ENCODE measurements around the gene WDFY3. TPM values are rescaled to one million over a fixed set of nuclear protein-coding genes. Genes with fewer than 3 reads are reported as not detected.

The WDFY3 gene
- total and polyA plus RNA-seq, 12 donors = 4.9 to 68.9 (median 51.1) TPM

GRCh38 chr4:84626673-84627072 is 339.8 kb downstream of the WDFY3 start:
- Histone ChIP-seq H3K4me1 (no peaks in the 10 kb centered on the region), H3K27me3 (no peaks in the 10 kb centered on the region), H3K9me3 (no peaks in the 10 kb centered on the region), H3K27ac (no peak overlapping the region), H3K4me3 (no peak overlapping the region), H3K36me3 (no peaks in the 10 kb centered on the region)
- intact Hi-C loops (cut with DNase I) = no loop called here
- no peak for TF ChIP-seq CTCF (IDR thresholded peaks at IDR 0.05)
- ATAC-seq (no peak), DNase-seq (no peak)
- 92 to 95% methylated on average over 5 of the region's 5 CpGs for WGBS, 2 donors

GRCh38 chr4:84623661-84624060 is 342.8 kb downstream of the WDFY3 start:
- H3K4me3 ChIP-seq = no peak overlapping the region
- WGBS, 2 donors = 96% methylated on average over 11 of the region's 11 CpGs
- H3K9me3 ChIP-seq = no peaks in the 10 kb centered on the region
- H3K27ac ChIP-seq = no peak overlapping the region
- DNase-seq (no peak), ATAC-seq (no peak)
- no peaks in the 10 kb centered on the region for H3K36me3 ChIP-seq
- intact Hi-C loops (cut with DNase I) = no loop called here
- TF ChIP-seq CTCF (IDR thresholded peaks at IDR 0.05) = no peak
- no peaks in the 10 kb centered on the region for H3K27me3 ChIP-seq
- no peaks in the 10 kb centered on the region for H3K4me1 ChIP-seq

GRCh38 chr4:84622959-84623358 is 343.5 kb downstream of the WDFY3 start:
- H3K4me1 ChIP-seq = no peaks in the 10 kb centered on the region
- no peak overlapping the region for H3K27ac ChIP-seq
- H3K4me3 ChIP-seq = no peak overlapping the region
- H3K27me3 ChIP-seq = no peaks in the 10 kb centered on the region
- TF ChIP-seq CTCF (IDR thresholded peaks at IDR 0.05) = no peak
- intact Hi-C loops (cut with DNase I) = no loop called here
- H3K9me3 ChIP-seq = no peaks in the 10 kb centered on the region
- DNase-seq (no peak), ATAC-seq (no peak)
- WGBS, 2 donors = 58 to 63% methylated on average over 1 of the region's 1 CpG
- no peaks in the 10 kb centered on the region for H3K36me3 ChIP-seq

Measured in heart right ventricle (tissue), 16 donors.